Right ventricle myocardium superior (tissue), 1 donor: Measurements from ENCODE around the gene SLC12A8. TPM values are rescaled to one million over a fixed set of nuclear protein-coding genes. Genes with fewer than 3 reads are reported as not detected.
A peak's percentile ranks its signal among the peaks of the same experiment; 100 is the strongest.

Experiments
- ATAC-seq: fragments of 200-7000 bp; cut with Tn5 transposase; one replicate; pipeline ENCODE4 v1.9.1; 2020; ENCODE audit warnings: mild to moderate bottlenecking; ENCODE audit not compliant: poor library complexity
- DNase-seq: peaks from one replicate; pipeline ENCODE4 v3.0.0-alpha.2; 2020
- intact Hi-C: fragments of 100-400 bp; cut with DNase I; formaldehyde crosslinking; loops from one replicate; pipeline ENCODE4 v1.11.2; 2022
- total RNA-seq: library from RNA; stranded (reverse); fragmentation: NEBNext Ultra II Directional; extraction: Animal tissue kit (Norgen Biotek cat#: 25700); gene quantifications from one replicate; pipeline ENCODE4 v1.2.1, GENCODE V29; 2021
- donor health status: DM: no; HTN: yes; CAD: no; lungs with severe emphysema.

Gene SLC12A8
- total RNA-seq, 1 donor from 2014 or later: 0.30 TPM

DNA sequence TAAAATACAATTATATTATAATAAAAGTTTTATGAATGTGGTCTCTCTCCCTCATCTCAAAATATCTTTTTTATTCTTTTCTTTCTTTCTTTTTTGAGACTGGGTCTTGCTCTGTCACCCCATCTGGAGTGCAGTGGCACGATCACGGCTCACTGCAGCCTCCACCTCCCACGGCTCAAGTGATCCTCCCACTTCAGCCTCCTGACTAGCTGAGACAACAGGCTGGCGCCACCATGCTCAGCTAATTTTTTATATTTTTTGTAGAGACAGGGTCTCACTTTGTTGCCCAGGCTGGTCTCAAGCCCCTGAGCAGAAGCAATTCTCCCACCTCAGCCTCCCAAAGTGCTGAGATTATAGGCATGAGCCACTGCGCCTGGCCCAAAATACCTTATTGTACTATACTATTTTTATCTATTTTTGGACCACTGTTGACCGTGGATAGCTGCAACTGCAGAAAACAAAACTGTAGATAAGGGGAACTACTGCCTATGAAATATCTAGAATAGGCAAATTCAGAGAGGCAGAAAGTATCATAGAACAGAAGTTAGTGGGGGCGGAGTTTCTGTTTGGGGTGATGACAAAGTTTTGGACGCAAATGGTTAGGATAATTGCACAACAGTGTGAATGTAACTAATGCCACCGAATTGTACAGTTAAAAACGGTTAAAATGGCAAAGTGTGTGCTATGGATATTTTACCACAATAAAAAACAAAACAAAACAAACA, 66.6 kb downstream of the SLC12A8 start:
- ATAC-seq (no peak), DNase-seq (no peak)
- intact Hi-C loops: no loop called here

DNA sequence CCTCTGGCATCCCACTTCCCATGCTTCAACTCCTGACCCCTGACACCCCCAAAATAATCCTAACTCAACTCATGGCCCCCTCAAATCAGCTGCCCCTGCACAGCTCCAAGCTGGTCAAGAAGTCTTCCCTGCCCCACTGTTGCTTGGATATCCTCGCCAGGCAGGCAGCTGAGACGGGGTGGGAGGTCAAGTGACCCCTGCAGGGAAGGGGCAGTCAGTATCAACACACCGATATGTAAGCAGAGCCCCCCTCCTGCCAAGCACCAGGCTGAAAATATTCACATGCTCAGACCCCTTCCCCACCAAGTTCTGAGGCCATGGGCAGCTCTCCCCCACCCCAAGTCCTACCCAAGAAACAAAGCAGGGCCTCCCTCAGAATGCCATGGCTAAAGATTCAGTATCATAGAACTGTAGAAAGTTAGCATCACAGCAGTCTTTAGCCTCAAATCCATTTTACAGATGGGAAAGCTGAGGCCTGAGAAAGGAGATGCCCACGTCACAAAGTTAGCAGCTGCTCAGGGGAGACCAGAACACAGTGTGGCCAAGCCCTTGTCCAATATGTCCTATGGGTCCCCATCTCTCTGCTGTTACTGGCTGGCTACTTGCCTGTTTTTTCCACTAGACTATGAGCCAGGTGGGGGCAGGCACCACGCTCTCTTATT, 67.8 kb downstream of the SLC12A8 start:
- ATAC-seq (no peak), DNase-seq (no peak)
- intact Hi-C loops: loop anchor here (5.0 kb wide), 1 partner anchor 82 kb away; no protein-coding TSS in a partner anchor

DNA sequence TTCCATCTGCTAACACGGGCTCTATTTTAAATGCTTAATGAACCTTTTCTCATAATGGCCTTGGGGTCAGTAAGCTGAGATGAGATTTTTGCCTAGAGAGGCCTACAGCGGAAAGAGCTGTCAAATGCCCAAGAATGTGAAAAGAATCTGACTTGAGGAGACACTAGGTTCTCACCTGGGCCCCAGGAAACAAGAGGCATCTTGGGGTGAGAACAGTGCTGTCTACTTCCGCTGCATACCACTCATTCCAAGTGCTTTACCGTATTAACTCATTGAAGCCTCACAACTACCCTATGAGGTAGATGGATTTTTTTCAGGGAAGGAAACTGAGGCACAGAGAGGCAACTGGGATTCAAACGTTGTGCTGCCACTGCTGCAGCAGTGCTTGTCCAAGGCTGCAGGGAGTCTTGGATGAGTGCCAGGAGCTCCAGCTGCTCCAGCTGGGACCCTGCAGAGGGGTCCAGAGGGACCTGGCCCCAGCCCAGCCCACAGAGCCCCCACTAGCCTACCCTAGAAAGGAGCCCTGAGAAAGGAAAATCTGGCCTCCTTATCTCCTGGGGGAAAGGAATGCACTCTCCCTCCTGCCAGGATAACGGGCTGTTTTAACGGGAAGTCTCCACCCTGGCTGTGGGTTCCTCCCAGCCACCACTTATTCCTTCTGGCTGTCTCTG, 68.4 kb downstream of the SLC12A8 start:
- ATAC-seq: no peak
- peak; percentile 54 for DNase-seq
- intact Hi-C loops: loop anchor here (5.0 kb wide), 1 partner anchor 82 kb away; no protein-coding TSS in a partner anchor

DNA sequence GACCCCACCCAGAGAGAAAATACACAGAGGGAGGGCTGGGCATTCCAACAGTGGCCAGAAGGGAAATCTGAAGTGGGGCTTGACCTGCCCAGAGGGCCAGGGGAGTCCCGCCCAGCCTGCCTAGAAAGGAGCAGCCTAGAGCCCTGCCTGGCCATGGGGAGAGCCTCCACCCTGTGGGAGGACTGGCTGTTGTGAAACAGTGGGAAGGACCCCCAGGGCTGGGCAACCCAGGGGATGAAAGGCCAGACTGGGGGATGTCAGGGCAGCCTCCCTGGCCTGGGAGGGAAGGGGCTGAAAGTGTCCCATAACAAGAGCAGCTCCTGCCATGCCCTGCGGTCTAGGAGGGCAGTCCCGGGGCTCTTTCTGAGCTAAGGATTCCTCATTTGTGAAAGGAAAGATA, 69.0 kb downstream of the SLC12A8 start:
- DNase-seq (no peak), ATAC-seq (no peak)
- intact Hi-C loops: loop anchor here (5.0 kb wide), 1 partner anchor 81 kb away; no protein-coding TSS in a partner anchor

DNA sequence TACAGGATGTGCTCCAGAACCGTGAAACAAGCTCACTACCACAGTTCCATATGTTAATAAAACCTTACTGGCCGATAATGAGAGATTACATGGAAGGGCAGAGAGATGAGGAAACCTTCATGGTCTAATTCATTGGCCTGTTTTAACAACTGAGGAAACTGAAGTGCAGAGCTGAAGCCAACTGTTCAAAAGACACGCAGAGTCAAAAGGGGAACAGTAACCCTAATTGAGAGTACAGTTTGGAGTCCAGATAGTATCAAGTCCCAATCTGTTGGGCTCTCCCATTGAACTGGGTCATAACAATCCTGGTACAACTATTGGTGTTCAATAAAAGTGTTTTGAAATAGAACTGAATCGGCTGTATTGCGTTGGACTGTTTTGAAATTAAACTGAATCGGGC, 69.6 kb downstream of the SLC12A8 start:
- DNase-seq: no peak
- intact Hi-C loops: loop anchor here (5.0 kb wide), 1 partner anchor 81 kb away; no protein-coding TSS in a partner anchor

DNA sequence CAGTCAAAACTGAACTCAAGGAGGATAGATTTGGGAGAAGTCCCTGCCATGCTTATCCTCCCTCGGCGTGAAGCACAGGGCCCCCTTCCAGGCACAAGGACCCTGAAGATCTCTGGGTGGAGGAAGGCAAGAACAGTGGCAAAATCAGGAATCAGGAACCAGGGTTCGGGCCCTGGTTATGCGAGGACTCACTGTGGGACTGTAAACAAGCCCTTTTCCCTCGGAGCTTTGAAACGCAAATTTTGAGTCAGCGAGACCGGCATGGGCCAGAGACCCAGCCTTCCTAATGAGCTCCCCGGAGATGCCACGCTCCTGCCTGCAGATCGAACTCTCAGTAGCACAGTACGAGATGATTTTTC, 70.1 kb downstream of the SLC12A8 start:
- no peak for ATAC-seq
- no peak for DNase-seq
- intact Hi-C loops: loop anchor here (5.0 kb wide), 1 partner anchor 80 kb away; no protein-coding TSS in a partner anchor

More for the DNA sequence above, 69.6 kb downstream of the SLC12A8 start:
- ATAC-seq: no peak

DNA sequence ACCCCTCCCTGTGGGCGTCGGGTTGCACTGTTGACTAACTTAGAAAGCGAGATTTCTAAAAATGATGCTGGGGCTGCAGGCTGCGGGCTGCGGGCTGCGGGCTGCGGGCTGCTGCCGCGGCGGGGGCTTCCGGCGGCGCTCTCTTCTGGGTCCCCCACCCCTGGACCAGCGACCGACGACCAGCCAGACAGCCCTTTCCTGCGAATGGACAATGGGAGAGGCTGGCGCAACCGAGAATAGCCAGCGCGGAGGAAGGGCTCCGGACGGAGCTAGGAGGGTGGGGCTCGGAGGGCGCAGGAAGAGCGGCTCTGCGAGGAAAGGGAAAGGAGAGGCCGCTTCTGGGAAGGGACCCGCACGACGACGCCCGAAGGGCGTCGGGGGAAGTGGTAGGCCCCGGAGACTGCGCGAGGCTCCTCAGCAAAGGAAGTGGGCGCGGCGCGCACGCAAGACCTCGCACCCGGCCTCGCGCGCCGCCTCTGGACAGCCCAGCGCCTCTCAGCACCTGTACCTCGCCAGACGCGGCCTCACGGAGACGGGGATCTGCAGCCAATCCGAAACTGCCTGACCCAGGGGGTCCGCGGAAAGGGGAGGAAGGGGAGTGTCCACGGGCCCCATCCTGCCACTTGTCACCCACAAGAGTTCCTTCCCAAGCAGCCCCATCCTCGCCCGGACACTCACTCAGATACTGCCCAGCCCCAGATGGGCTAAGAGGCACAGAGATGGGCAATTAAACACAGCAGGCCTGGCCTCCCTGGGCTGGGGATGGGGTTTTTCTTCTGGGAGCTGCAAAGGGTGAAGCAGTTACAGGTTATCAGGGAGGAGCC, 70.7 kb downstream of the SLC12A8 start:
- peak; percentile 83 for ATAC-seq
- peak; percentile 89 for DNase-seq
- intact Hi-C loops: loop anchor here (5.0 kb wide), 1 partner anchor 80 kb away; no protein-coding TSS in a partner anchor

DNA sequence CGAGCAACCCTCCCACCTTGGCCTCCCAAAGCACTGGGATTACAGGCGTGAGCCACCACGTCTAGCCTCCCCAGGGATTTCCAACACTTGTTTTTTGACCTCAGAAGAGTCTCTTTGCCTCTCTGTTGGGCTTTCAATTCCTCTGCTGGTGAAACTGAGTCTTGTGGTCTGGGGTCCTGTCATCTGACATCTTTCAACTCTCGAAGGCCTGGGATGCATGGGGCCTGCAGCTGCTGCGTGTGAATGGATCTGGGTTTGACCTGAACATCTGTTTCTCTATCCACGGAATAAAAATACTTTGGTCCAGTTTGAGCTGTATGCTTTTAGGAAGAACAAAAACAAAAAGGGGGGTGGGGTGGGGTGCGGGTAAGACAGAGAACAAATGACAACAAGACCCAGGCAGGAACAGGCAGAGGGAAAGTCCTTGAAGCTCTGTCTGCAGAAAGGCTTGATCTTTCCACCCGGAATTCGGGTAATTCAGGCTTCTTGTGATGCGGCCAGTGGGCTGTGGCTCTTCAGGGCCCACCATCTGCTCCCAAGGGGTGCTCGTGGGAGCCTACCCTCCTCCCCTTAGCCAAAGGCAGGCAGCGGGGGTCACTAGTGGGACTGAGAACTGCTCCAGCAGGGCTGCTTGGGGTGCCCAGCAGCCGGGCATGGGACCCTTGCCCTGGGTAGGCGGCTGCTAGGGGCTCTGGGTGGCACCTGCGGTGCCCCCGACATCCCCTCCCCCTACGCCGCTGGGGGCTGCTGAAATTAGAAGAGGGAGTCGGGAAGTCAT, 71.5 kb downstream of the SLC12A8 start:
- ATAC-seq: no peak

DNA sequence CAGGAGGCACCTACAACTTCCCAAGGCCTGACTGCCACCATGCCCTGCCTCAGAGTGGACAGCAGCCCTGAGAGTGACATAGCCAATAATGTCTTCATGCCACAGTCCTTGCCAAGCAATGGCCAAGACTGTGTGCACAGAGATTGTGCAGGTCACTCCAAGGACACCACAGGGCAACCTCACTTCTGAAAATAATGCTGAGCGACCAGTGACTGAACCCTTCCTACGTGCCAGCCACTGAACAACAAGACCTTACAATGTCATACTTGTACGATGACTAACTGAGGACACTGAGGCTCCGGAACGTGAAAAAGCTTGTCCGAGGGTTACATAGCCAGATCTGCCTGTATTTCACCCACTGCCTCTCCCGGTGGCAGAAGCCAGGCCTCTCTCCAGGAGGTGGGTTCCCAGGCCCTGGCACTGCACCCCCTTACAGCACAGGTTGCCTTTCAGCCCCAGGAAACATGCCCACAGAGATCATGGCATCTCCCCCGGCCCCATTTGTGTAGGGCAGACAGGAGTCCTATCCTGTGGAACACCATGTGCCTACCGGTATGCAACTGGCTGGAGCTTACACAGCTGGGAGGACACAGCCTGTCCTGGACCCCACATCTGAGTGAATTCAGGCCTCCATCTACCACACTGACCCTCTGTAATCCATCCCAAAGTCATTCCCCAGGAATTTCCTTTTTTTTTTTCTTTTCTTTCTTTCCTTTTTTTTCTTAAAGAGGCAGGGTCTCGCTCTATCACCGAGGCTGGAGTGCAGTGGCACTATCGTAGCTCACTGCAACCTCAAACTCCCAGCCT, 72.3 kb downstream of the SLC12A8 start:
- intact Hi-C loops: loop anchor here (5.0 kb wide), 1 partner anchor 78 kb away; no protein-coding TSS in a partner anchor
- ATAC-seq: peak; percentile 19
- DNase-seq: no peak

More for the DNA sequence above, 71.5 kb downstream of the SLC12A8 start:
- intact Hi-C loops: loop anchor here (5.0 kb wide), 1 partner anchor 79 kb away; no protein-coding TSS in a partner anchor
- DNase-seq: no peak

DNA sequence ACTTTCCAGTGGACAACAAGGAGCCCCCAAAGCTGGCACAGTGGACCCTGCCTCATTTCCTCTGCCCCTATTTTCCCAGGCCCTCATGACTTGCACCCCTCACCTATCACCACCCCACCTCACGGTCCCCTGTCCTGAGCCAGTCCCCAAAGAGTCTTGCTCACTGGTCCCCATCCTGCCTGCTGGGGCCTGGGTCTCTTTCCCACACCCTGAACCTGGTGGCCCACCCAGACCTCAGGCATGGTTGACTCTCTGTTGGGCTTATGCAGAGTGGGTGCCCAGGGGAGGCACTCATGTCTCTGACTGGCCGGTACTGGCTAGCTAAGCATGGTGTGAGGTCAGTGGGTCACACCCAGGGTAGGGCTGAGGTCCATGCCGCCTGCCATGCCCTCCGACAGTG, 73.2 kb downstream of the SLC12A8 start:
- ATAC-seq (no peak), DNase-seq (no peak)
- intact Hi-C loops: no loop called here

DNA sequence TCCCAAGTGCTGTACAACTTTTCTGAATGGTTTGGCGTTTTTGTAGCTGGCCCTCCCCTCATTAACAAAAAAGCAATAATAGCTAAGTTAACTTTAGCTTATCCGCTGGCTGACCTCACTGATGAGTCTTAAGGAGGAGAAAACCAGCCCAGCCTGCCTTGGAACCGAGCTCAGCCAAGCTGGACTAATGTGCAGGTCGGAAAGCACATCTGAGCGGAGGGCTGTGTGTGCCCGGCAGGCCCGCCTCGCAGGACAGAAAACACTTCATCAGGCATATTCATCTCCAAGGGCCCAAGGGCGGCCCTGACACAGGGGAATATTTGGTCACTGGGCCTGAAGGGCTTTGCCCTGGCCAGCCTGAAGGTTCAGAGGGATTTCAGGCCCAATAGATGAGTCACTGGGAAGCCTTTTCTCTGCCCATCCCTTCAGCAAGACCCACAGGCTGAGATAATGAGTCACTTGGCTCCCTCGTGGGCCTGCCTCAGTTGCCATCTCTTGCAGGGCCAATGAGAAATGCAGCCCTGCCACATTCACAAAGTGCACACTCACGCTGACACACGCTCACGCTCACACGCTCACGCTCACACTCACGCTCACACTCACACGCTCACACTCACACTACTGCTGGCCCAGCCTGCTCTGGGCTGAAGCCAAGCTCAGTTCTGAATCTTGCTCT, 75.1 kb downstream of the SLC12A8 start:
- DNase-seq (no peak), ATAC-seq (no peak)
- intact Hi-C loops: no loop called here

DNA sequence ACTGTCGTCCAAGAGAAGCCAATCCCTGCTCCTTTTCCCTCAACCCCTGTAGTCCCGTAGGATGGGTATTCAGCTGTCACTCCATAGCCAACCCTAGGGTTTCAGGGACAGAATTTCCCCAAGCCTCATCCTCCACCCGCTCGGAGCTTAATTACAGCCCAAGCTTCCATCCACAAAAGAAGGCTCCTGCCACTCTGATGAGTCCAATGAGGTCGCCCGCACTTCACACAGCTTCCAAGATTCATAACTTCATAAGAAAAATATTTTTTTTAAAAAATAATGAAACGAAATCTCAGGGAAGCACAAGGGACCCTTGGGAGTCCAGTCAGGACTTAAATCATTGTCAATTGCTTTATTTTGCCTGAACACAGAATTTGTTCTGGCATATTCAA, 75.6 kb downstream of the SLC12A8 start:
- intact Hi-C loops: no loop called here
- no peak for ATAC-seq
- no peak for DNase-seq

DNA sequence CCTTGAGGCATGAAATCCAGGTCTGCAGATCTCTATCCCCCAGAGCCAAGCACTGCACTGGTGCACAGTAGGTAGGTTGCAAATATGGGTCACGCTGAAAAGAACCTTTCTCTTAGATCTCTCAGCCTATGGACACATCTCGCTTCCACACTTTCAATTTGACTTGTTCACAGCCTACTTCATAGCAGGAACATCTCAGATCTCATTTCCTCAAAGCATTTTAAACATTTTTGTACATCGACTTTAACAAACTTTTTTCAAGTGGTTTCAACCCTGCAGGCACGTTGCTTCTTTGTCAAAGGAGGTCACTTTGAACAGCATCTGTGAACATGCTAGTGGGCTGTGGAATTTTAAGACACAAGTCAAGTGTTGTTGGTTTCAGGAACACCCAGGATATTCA, 76.0 kb downstream of the SLC12A8 start:
- no peak for DNase-seq
- no peak for ATAC-seq
- intact Hi-C loops: no loop called here

DNA sequence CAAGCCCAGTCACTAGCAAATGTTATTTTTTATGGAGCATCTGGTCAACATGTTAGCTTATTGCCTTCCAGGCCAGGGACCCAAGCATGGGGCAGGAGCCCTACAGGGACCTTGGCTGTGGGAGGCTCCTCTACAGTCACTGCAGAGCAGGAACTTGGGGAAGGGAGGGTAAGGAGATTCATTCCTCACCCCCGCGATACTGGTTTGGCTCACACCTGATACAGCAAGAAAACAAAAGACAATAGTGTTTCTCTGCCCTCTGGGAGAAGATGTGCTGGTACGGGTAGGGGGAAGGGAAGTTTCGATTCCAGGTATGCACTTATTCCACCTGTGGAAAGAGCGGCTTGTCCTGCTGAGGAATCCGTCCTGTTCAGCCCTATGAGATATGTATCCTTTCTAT, 77.6 kb downstream of the SLC12A8 start:
- intact Hi-C loops: no loop called here
- no peak for DNase-seq
- ATAC-seq: no peak

DNA sequence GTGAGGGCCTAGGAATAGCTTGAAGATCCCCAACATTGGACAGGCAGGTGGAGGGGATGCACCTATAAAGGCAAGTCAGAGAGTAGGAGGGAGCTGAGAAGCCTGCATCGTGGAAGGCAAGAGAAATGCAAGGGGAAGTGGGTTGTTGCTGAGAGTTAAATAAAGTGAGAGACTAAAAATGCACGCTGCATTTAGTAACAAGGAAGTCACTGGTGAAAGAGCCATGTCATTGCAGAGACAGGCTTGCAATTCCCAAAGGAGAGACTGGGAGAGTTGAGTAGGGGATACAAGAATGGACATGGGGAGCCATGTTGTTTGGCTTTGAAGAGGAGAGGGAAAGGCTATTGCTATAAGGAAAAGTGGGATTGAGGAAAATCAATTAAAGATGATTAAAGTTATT, 79.7 kb downstream of the SLC12A8 start:
- no peak for ATAC-seq
- intact Hi-C loops: no loop called here
- no peak for DNase-seq

DNA sequence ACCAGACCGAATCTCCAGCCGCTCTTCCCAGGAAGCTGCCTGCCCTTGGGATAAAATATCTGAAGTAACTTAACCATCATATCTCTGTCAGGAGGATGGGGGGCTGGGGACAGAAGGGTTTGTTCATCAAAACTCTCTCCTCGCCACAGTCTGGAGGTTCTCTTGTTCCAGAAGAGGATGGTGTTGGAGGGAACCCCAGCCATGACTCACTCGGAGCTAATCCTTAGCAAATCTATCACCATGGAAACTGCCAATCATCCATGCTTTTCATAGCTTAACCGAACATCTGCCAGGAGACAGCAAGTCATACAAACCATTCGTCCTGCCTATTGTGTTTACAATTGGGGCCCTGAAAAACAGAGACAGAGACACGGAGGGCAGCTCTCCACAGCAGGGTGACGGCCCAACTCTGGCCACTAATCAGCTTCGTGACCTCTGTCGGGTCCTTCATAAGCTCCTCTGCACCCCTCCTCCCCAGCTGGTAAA, 83.0 kb downstream of the SLC12A8 start:
- DNase-seq (peak; percentile 67), ATAC-seq (peak; percentile 58)
- intact Hi-C loops: no loop called here
